Neutrophil (primary cell): ENCODE results near the gene UBL4B.

ENCODE experiments used
- H3K27ac ChIP-seq: fragments of 200-600 bp; sonication (generic); 2 replicates; pipeline ENCODE4 v1.5.1; 2016; ENCODE audit warnings: mild to moderate bottlenecking, moderate library complexity
- H3K27me3 ChIP-seq: fragments of 200-600 bp; sonication (generic); 2 replicates; pipeline ENCODE4 v1.6.0; 2016; ENCODE audit warnings: mild to moderate bottlenecking
- H3K36me3 ChIP-seq: fragments of 200-600 bp; sonication (generic); 2 replicates; pipeline ENCODE4 v1.5.1; 2017
- H3K4me1 ChIP-seq, 2 experiments: fragments of 200-600 bp in 1 of 2; sonication (generic) in 1 of 2; 1 replicate in 1 of 2; 2 replicates in 1 of 2; pipeline versions ENCODE4 v1.5.1 to v1.6.1; 2013 to 2016; ENCODE audit warnings: low read depth in 1 of 2, low read length in 1 of 2, mild to moderate bottlenecking in 1 of 2, moderate library complexity in 1 of 2; ENCODE audit not compliant: control insufficient read depth in 1 of 2, insufficient read depth in 1 of 2
- H3K4me3 ChIP-seq, 2 experiments: fragments of 200-600 bp in 1 of 2; sonication (generic) in 1 of 2; 1 replicate in 1 of 2; 2 replicates in 1 of 2; pipeline ENCODE4 v1.5.1; 2013 to 2016; ENCODE audit warnings: low read depth in 1 of 2, low read length in 1 of 2, mild to moderate bottlenecking in 1 of 2, moderate library complexity in 1 of 2
- H3K9me3 ChIP-seq: fragments of 200-600 bp; sonication (generic); 2 replicates; pipeline ENCODE4 v1.5.1; 2016
- CTCF ChIP-seq: fragments of 200-600 bp; sonication (generic); IDR thresholded peaks from 2 replicates; pipeline ENCODE4 v1.5.1; 2016; ENCODE audit warnings: antibody characterized with exemption

Gene UBL4B

GRCh38 chr1:110160538-110161100 is 48.4 kb downstream of the UBL4B start:
- H3K4me3 ChIP-seq, result no peak overlapping the region
- no peaks in the 10 kb centered on the region for H3K36me3 ChIP-seq
- H3K27ac ChIP-seq, result no peak overlapping the region
- H3K27me3 ChIP-seq, result peaks cover 51% of the 10 kb centered on the region
- no peak for TF ChIP-seq CTCF
- no peaks in the 10 kb centered on the region for H3K9me3 ChIP-seq
- H3K4me1 ChIP-seq, result no peaks in the 10 kb centered on the region

DNA sequence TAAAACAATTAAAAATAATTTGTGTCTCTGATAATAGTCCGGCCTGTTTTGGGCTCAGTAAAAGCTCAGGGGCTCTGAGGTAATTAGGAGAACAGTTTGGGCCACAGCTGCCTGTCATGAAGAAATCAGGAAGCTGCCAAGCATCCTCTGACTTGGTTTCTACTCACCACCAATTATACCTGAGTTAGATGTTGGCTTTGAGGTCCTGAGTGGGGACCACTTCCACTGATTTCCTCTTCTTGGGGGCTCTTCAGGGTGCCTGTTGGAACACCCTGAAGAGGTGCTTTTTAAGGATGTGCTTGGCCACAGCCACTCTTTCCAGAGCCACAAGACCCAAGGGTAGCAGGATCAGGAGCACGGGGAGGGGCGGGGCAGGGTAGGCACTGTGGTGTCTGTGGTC is 48.9 kb downstream of the UBL4B start:
- H3K27me3 ChIP-seq, result peaks cover 46% of the 10 kb centered on the region
- H3K4me3 ChIP-seq, result no peak overlapping the region
- no peak for TF ChIP-seq CTCF
- no peaks in the 10 kb centered on the region for H3K36me3 ChIP-seq
- H3K4me1 ChIP-seq, result no peaks in the 10 kb centered on the region
- no peak overlapping the region for H3K27ac ChIP-seq
- H3K9me3 ChIP-seq, result no peaks in the 10 kb centered on the region

DNA sequence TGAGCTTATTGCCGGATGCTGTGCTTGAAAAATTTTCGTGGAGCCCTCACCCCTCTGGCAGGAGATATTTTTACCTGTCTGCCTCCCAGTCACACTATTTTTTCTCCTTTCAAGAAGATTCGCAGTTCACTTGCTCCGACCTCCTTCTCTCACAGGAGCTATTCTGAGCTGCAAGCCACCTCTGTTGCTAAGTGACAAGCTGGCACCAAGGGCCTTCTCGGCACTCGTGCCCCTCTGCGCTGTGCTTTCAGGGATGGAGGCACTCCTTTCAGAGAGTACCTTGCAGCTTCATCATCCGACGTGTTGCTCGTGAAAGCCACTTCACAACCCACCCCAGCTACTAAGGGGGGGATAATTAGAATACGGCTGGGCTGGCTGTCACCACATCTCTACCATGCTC is 49.6 kb downstream of the UBL4B start:
- no peak overlapping the region for H3K27ac ChIP-seq

More for the DNA sequence above, 49.6 kb downstream of the UBL4B start:
- TF ChIP-seq CTCF, result no peak
- Histone ChIP-seq H3K9me3 (no peaks in the 10 kb centered on the region), H3K4me3 (no peak overlapping the region), H3K36me3 (no peaks in the 10 kb centered on the region), H3K27me3 (peaks cover 39% of the 10 kb centered on the region), H3K4me1 (no peaks in the 10 kb centered on the region)
